PC-9 (cell line): Measurements from ENCODE around the gene RIPOR2. TPM values are rescaled to one million over a fixed set of nuclear protein-coding genes. Genes with fewer than 3 reads are reported as not detected.

Source experiments
- BruUV-seq: library from RNA; stranded (reverse); fragments of 400-500 nt; replicated peaks from 2 replicates; lab custom pipeline; 2021; lab: Mats Ljungman, UMichigan
- CTCF ChIA-PET: fragments of 300-600 bp; sonication (Branson Sonifier 250); formaldehyde crosslinking; loops from one replicate; lab custom pipeline; 2022; ENCODE audit warnings: antibody characterized with exemption; lab: Charles Lee
- POLR2A ChIA-PET: fragments of 300-600 bp; sonication (Branson Sonifier 250); formaldehyde crosslinking; loops from one replicate; lab custom pipeline; 2022; ENCODE audit warnings: antibody characterized with exemption; ENCODE audit not compliant: unreplicated experiment; lab: Charles Lee
- DNase-seq, 2 experiments: peaks; one replicate each; pipeline versions ENCODE4 v3.0.0 to v3.0.0-alpha.2; 2015 to 2022; ENCODE audit warnings: mixed read lengths in 1 of 2
- H2AFZ ChIP-seq: fragments of 200-600 bp; sonication (generic); 2 replicates; pipeline ENCODE4 v1.8.1; 2017; ENCODE audit warnings: antibody characterized with exemption
- H3F3A ChIP-seq: fragments of 200-600 bp; sonication (generic); 2 replicates; pipeline ENCODE4 v1.8.1; 2017; ENCODE audit warnings: antibody characterized with exemption, mild to moderate bottlenecking, low read depth; ENCODE audit not compliant: insufficient read depth
- H3K27ac ChIP-seq: fragments of 200-600 bp; sonication (generic); 2 replicates; pipeline ENCODE4 v1.6.1; 2016; ENCODE audit warnings: mixed run types
- H3K27me3 ChIP-seq: fragments of 200-600 bp; sonication (generic); 2 replicates; pipeline ENCODE4 v1.6.1; 2016; ENCODE audit warnings: low read depth, mixed run types; ENCODE audit not compliant: insufficient read depth
- H3K36me3 ChIP-seq: fragments of 200-600 bp; sonication (generic); 2 replicates; pipeline ENCODE4 v1.6.1; 2016; ENCODE audit warnings: low read depth, mixed run types
- H3K4me1 ChIP-seq: fragments of 200-600 bp; sonication (generic); replicated peaks from 2 replicates; pipeline ENCODE4 v1.6.1; 2016; ENCODE audit warnings: mixed run types; ENCODE audit not compliant: insufficient read depth
- H3K4me2 ChIP-seq: fragments of 200-600 bp; sonication (generic); 2 replicates; pipeline ENCODE4 v1.6.1; 2017; ENCODE audit warnings: mixed run types
- H3K4me3 ChIP-seq: fragments of 200-600 bp; sonication (generic); 2 replicates; pipeline ENCODE4 v1.6.1; 2016; ENCODE audit warnings: mixed run types
- H3K79me2 ChIP-seq: fragments of 200-600 bp; sonication (generic); 2 replicates; pipeline ENCODE4 v1.6.1; 2017; ENCODE audit warnings: low read depth, mixed run types
- H3K9me2 ChIP-seq: fragments of 200-600 bp; sonication (generic); 2 replicates; pipeline ENCODE4 v1.8.1; 2017; ENCODE audit warnings: mild to moderate bottlenecking; ENCODE audit not compliant: insufficient read depth
- H3K9me3 ChIP-seq: fragments of 200-600 bp; sonication (generic); 2 replicates; pipeline ENCODE4 v1.8.1; 2016; ENCODE audit warnings: low read depth; ENCODE audit not compliant: insufficient read depth
- H4K20me1 ChIP-seq: fragments of 200-600 bp; sonication (generic); 2 replicates; pipeline ENCODE4 v1.8.1; 2017; ENCODE audit not compliant: insufficient read depth
- CTCF ChIP-seq: fragments of 200-600 bp; sonication (generic); conservative IDR thresholded peaks from 2 replicates; pipeline ENCODE4 v1.6.1; 2017; ENCODE audit warnings: mixed run types, antibody characterized with exemption, mild to moderate bottlenecking, moderate library complexity
- EZH2 ChIP-seq: fragments of 200-600 bp; sonication (generic); IDR thresholded peaks from 2 replicates; pipeline ENCODE4 v1.8.0; 2017; ENCODE audit warnings: antibody characterized with exemption, low read depth
- intact Hi-C: fragments of 100-400 bp; cut with micrococcal nuclease; formaldehyde crosslinking; loops from one replicate; pipeline ENCODE4 v1.10.0; 2022; ENCODE audit not compliant: unreplicated experiment
- total RNA-seq: library from RNA; stranded (reverse); gene quantifications from 2 replicates; pipeline ENCODE4 v1.2.3, GENCODE V29; 2021

RIPOR2 gene
- total RNA-seq, 1 experiment from 2014 or later: 0.94 TPM

DNA sequence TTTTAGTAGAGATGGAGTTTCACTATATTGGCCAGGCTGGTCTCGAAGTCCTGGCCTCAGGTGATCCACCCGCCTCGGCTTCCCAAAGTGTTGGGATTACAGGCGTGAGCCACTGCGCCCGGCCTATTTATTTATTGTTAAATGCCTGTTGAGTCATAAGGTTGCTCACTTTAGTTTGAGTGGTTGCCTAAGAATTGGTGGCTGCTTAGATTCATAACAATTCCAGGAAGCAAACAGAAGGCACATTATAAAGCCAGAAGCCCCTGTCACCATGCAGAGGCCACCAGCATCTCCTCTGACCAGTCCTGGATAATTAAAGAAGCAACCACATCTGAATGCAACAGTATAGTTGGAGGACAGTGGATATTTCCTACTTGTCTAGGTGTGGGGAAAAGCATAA is 113.1 kb downstream of the RIPOR2 start:
- Histone ChIP-seq H3K27me3 (no peaks in the 10 kb centered on the region), H3K4me2 (no peak overlapping the region), H3K9me3 (no peaks in the 10 kb centered on the region; the same call in 1 of the 2 replicates), H3K79me2 (no peaks in the 10 kb centered on the region), H3K27ac (no peak overlapping the region), H2AFZ (no peak overlapping the region), H3K4me1 (no peaks in the 10 kb centered on the region), H3K4me3 (no peak overlapping the region), H4K20me1 (no peaks in the 10 kb centered on the region), H3K36me3 (no peaks in the 10 kb centered on the region), H3K9me2 (no peaks in the 10 kb centered on the region), H3F3A (no peaks in the 10 kb centered on the region; the same call in 1 of the 2 replicates)
- ChIA-PET CTCF (interaction anchor here (0.6 kb wide), 1 partner anchor 103 kb away, joined by 4 read pairs; no protein-coding TSS in a partner anchor), POLR2A (no interaction called here)
- intact Hi-C loops: no loop called here
- no TSS peak for BruUV-seq
- TF ChIP-seq EZH2 (no peak), CTCF (no peak)
- peak; percentile 19 to 76 for DNase-seq

- no peak overlapping the region for H2AFZ ChIP-seq
- no peaks in the 10 kb centered on the region for H3K9me2 ChIP-seq
- no peak overlapping the region for H3K4me3 ChIP-seq
- no peak overlapping the region for H3K4me2 ChIP-seq
- no peaks in the 10 kb centered on the region for H3K27me3 ChIP-seq
- H3K36me3 ChIP-seq: no peaks in the 10 kb centered on the region
- TF ChIP-seq EZH2: no peak
- no peak for TF ChIP-seq CTCF
- H3K9me3 ChIP-seq: no peaks in the 10 kb centered on the region; the same call in 1 of the 2 replicates
- H4K20me1 ChIP-seq: no peaks in the 10 kb centered on the region
- ChIA-PET POLR2A (no interaction called here), CTCF (no interaction called here)
- no peaks in the 10 kb centered on the region; the same call in 1 of the 2 replicates for H3F3A ChIP-seq
- no peak overlapping the region for H3K27ac ChIP-seq
- no peaks in the 10 kb centered on the region for H3K79me2 ChIP-seq
- intact Hi-C loops: no loop called here
- H3K4me1 ChIP-seq: no peaks in the 10 kb centered on the region
- no peak for DNase-seq
- no TSS peak for BruUV-seq
Observed at GRCh38 chr6:24821860-24822444, 113.8 kb downstream of the RIPOR2 start.

GRCh38 chr6:24818346-24818745 is 117.4 kb downstream of the RIPOR2 start:
- H3K9me3 ChIP-seq: no peaks in the 10 kb centered on the region
- no TSS peak for BruUV-seq
- H3K4me3 ChIP-seq: no peak overlapping the region
- H3K79me2 ChIP-seq: no peaks in the 10 kb centered on the region
- H4K20me1 ChIP-seq: no peaks in the 10 kb centered on the region
- no peaks in the 10 kb centered on the region for H3K36me3 ChIP-seq
- H3K27me3 ChIP-seq: no peaks in the 10 kb centered on the region
- no peak overlapping the region for H3K4me2 ChIP-seq
- ChIA-PET CTCF (interaction anchor here (0.7 kb wide), 1 partner anchor 199 kb away, joined by 15 read pairs; no protein-coding TSS in a partner anchor), POLR2A (interaction anchor here (0.5 kb wide), 1 partner anchor 152 kb away, joined by 4 read pairs; the partner anchor contains the start of genes ACOT13 and TDP2)
- H3K27ac ChIP-seq: no peak overlapping the region
- intact Hi-C loops: no loop called here
- no peak for DNase-seq
- no peaks in the 10 kb centered on the region for H3K4me1 ChIP-seq
- H3K9me2 ChIP-seq: no peaks in the 10 kb centered on the region
- no peak for TF ChIP-seq CTCF
- TF ChIP-seq EZH2: no peak
- no peaks in the 10 kb centered on the region; the same call in 1 of the 2 replicates for H3F3A ChIP-seq
- H2AFZ ChIP-seq: no peak overlapping the region
